HG02642 (cell line): ENCODE measurements around the gene AKR7A2.
"Not testable (repeated sequence)": the region's sequence is repeated elsewhere in the genome, so short reads cannot be mapped to it uniquely, and the experiment has no call there.

Experiments
- ATAC-seq: cut with Tn5 transposase; IDR thresholded peaks from one replicate; pipeline ENCODE4 v1.9.1; 2021; ENCODE audit warnings: mild to moderate bottlenecking; ENCODE audit not compliant: unreplicated experiment, poor library complexity

Gene AKR7A2

GRCh38 chr1:19270343-19270730, 41.6 kb downstream of the AKR7A2 start:
- ATAC-seq: not testable (repeated sequence)

DNA sequence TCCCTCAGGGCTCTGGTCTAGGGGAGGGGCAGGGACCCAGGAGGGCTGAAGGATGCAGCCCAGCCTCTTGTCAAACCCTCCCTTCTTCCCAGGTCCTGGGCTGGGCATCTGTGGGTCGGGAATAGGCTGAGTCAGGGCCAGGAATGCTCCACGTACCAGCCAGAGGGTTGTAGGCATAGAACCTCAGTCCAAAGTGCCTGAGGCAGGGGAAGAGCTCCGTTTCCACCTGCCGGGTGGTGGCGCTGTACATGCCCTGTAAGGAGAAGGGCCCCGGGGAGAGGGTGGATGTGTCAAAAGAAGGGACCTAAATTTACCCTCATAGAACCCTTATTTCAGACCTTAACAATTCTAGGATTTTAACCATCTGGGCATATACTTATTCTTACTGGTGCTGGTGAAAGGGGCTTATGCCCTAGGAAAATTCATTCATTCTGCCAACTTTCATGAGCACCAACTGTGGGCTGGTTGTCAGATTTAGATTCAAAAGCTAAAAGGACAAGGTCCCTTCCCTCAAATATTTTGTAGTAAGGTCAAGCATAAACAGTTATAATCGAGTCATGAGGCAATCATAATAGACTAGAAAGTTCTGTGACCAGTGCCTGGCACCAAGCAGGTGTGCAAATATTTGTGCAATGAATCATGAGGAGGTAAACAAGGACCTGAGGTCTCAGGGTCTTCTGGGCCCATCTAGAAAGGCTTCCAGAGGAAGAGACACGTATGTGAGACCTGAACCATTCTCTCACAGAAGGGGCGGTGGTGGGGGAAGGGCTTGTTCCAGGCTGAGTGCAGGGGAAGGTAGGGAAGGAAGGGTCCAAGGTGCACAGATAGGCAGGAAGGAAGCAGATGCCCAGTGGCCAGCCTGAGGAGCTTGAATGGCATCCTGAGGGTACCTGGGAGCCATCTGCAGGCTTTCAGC, 42.3 kb downstream of the AKR7A2 start:
- not testable (repeated sequence) for ATAC-seq

DNA sequence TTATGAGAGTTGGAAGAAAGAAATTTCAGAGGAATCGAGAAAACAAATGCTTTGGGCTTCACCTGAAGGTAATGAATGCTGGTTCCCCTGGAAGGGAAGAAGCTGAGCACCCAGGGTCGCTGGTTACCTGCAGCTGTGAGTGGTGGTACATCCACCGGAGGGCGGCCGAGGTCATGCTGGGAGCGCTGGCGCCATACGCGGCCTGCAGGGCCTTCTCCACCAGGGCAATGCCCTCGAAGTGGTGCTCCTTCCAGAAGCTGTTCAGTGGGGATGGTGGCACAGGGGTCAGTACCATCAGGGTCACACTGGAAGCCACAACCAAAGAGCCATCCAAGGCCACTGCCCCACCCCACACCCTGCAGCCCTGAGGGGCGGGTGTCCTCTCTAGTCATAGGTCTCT, 43.5 kb downstream of the AKR7A2 start:
- ATAC-seq: no peak

GRCh38 chr1:19262744-19263143, 49.2 kb downstream of the AKR7A2 start:
- no peak for ATAC-seq

- ATAC-seq: no peak
Measured at GRCh38 chr1:19262047-19262446, 49.9 kb downstream of the AKR7A2 start.

DNA sequence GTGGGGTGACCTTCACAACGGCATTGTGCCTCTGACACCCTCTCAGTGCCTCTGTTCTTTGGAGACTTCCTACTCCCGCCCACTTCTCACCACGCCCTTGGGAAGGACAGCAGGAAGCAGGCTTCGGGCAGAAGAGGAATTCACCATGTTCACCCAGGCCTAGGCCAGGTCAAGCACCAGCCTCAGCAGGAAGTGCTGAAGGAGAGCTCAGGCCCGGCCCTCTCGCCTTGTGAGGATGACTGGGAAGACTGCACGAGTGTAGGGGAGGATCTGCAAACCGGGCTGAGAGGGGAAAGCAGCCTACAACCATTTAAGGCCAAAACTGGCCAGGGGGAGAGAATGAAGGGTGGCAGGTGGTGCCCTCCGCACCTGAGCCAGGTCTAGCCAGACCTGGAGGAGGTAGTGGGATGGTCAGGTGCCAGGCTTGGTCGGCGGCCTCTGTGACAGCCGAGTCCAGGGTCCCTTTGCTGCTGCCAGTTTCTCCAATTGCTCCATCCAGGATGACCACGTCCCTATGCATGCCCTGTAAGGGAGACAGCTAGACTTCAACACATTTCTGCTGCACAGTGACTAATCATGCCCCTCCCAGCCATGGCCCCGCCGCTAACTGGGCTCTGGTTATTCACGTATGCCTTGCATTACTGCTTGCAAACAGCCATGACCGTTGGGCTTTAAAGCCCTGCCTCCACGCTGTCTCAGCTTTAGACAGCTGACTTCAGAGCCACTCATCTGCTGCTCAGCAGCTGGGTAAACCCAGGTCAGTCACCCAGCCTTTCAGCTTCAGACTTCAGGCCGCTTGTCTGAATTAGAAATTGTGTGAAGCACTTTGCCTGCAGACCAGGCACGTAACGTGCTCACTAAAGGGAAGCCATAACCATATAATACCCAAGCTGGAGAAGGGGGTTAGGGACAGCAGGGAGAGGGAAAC, 51.5 kb downstream of the AKR7A2 start:
- no peak for ATAC-seq

GRCh38 chr1:19258353-19258752, 53.6 kb downstream of the AKR7A2 start:
- ATAC-seq: no peak

DNA sequence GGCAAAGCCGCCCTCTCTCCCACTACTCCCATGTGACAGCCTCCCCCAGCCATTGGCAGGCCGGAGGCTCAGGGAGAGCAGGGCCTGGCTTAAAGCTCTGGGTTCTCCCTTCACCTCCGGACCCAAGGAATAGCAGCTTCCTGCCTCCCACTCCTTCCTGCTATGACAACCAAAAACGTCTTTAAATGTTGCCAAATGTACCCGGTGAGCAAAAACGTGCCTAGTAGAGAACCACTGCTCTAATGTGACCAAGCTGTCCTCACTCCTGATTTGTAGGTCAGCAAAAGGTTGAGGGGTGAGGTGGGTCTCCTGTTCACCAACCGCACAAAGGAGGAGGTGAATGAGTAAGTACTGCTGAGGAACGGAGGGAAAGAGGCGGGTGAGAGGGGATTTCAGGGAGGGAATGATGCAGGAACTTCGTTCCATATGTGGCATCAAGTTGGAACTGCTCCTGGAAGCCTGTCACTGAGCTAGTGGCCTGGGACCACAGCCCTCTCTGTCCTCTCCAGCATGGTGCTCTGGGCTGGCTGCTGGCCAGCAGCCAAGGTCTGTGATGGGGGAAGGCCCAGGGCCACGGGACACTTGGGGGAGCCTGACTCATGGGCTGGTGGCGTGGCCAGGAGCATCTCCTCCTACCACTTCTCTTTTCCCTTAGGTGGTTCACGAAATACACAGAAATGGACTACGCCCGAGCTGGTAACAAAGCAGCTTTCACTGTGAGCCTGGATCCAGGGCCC, 54.6 kb downstream of the AKR7A2 start:
- ATAC-seq: no peak

DNA sequence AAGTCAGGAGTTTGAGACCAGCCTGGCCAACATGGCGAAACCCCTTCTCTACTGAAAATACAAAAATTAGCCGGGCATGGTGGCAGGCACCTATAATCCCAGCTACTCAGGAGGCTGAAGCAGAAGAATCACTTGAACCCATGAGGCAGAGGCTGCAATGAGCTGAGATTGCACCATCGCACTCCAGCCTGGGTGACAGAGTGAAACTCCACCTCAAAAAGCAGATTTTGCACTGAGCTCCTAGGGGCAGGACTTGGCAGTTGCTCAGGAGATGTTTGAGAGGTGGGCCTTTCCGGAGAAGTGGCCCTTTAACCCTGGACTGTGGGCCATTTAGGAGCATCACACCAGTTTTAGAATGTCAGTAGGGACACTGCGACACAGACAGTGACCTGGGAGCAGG, 55.6 kb downstream of the AKR7A2 start:
- not testable (repeated sequence) for ATAC-seq

- ATAC-seq: no peak
Measured at GRCh38 chr1:19255288-19255687, 56.7 kb downstream of the AKR7A2 start.

DNA sequence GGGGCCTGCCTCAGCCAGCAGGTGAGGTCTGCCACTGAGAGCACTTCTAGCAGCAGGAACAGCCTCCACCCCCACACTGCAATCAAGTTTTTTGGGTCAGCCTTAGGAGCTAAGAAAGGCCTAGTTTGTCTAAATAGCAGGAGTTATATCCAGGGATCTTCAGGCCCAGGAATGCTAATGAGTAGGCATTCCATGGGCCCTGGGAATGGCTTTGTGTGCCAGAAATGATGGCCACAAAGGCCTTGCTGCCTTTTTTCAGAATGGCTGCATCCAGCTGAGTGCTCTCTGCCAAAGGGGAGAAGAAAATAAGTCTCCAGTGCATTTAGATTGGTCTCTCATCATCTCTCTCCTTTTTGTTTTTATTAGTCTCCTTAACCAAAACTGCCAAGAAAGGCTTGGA, 57.5 kb downstream of the AKR7A2 start:
- no peak for ATAC-seq
